Lower leg skin (tissue), 4 donors: ENCODE measurements around the gene ARHGAP15. TPM values are rescaled to one million over a fixed set of nuclear protein-coding genes. Genes with fewer than 3 reads are reported as not detected.

Experiments used
- DNase-seq, 2 donors: peaks; one replicate each; pipeline ENCODE4 v3.0.0-alpha.2; 2019; ENCODE audit warnings: low spot score in 2 of 2
- H3K4me3 ChIP-seq: fragments of 200-600 bp; sonication (generic); 2 replicates; pipeline ENCODE4 v1.5.1; 2017; ENCODE audit warnings: mild to moderate bottlenecking, low read depth; ENCODE audit not compliant: poor library complexity, severe bottlenecking
- CTCF ChIP-seq, 3 donors: fragments of 450-650 bp; IDR thresholded peaks; one replicate each; pipeline ENCODE4 v1.5.1; 2016; ENCODE audit warnings: antibody characterized with exemption in 3 of 3, mild to moderate bottlenecking in 3 of 3, moderate library complexity in 2 of 3
- POLR2A ChIP-seq, 2 donors: fragments of 450-650 bp; IDR thresholded peaks; one replicate each; pipeline ENCODE4 v1.6.1; 2016 to 2017; ENCODE audit warnings: antibody characterized with exemption in 2 of 2, mild to moderate bottlenecking in 1 of 2, moderate library complexity in 1 of 2
- WGBS, 2 donors: methylation state at CpG; one replicate each; pipeline ENCODE4 v1.1.5; 2018; 5-methylcytosine and 5-hydroxymethylcytosine counted together
- intact Hi-C: fragments of 100-400 bp; cut with DNase I; formaldehyde crosslinking; loops from one replicate; pipeline ENCODE4 v1.15.0; 2023; ENCODE audit warnings: low total_unique reads
- total RNA-seq, 4 donors: library from RNA; depleted of rRNA; stranded (reverse); fragments of >200 nt; gene quantifications; one replicate each; pipeline ENCODE4 v1.1.0, GENCODE V29; 2016

Gene ARHGAP15
- total RNA-seq, 4 donors from 2014 or later = 1.1 to 4.6 (median 2.4) TPM

DNA sequence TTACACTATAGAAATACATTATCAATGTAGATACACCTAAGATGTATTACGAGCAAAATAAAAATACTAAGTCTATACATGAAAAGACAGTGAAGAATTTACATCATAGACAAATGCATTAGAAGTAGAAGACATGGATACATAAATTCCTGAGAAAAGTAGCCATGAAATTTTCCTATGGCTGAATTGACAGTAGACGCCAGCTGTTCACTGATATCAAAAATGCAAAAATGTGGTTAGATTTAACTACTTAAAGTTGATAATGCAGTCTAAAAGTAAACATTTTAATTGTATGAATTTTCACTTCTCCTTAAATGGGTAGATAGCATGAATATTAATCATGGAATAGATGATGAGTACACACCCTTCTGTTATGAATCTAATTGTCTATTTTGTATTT lies 350.9 kb downstream of the ARHGAP15 start:
- TF ChIP-seq POLR2A (IDR thresholded peaks at IDR 0.05) (no peak), CTCF (IDR thresholded peaks at IDR 0.05) (no peak)
- 72 to 77% methylated on average over 2 of the region's 2 CpGs for WGBS, 2 donors
- no peak for DNase-seq
- intact Hi-C loops = no loop called here
- H3K4me3 ChIP-seq = no peak overlapping the region

- WGBS, 2 donors = 41 to 43% methylated on average over 2 of the region's 2 CpGs
- DNase-seq = no peak
- intact Hi-C loops = no loop called here
- H3K4me3 ChIP-seq = no peak overlapping the region
- no peak for TF ChIP-seq POLR2A (IDR thresholded peaks at IDR 0.05)
- TF ChIP-seq CTCF (IDR thresholded peaks at IDR 0.05) = no peak
Measured at GRCh38 chr2:143480601-143481236, 351.5 kb downstream of the ARHGAP15 start.

DNA sequence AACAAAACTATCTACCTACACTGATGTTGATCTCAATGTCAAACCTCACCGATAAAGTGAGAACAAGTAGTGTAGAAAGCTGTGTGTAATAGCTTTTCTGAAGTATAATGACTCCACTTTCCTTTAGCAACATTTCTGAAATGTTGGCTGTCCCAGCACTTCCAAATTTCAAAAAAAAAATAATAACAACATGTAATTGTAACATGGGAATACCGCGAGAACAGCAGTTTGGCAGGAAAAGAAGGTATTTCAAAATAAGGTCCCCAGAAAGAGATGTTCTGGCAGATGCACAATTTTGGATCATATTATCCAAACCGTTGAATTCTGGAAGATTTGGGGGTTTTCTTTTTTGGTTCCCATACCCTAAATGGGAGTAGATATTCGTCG lies 352.0 kb downstream of the ARHGAP15 start:
- intact Hi-C loops = no loop called here
- DNase-seq = no peak
- TF ChIP-seq CTCF (IDR thresholded peaks at IDR 0.05) = no peak
- TF ChIP-seq POLR2A (IDR thresholded peaks at IDR 0.05) = no peak
- H3K4me3 ChIP-seq = no peak overlapping the region
- WGBS, 2 donors = 46 to 51% methylated on average over 6 of the region's 6 CpGs

GRCh38 chr2:143481733-143482132 lies 352.5 kb downstream of the ARHGAP15 start:
- H3K4me3 ChIP-seq = no peak overlapping the region
- intact Hi-C loops = no loop called here
- DNase-seq = no peak
- TF ChIP-seq POLR2A (IDR thresholded peaks at IDR 0.05) = no peak
- TF ChIP-seq CTCF (IDR thresholded peaks at IDR 0.05) = no peak

DNA sequence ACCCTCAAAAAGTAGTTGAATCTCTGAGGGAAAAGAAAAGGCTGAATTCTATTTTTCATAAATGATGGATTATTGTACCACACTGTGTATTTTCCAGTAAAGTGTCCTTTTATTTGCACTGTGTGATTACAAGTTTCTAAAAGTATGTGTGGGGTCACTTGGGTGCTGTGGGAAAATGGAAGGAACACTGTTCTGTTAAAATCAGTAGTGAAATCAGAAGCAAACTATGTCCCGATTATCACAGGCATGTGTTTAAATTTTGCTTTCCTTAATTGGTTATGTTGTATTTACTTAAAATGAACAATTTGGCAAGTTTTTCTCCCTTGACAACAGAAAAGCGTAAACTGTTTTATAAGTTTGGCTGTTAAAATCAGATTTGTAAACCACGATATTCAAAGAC lies 353.1 kb downstream of the ARHGAP15 start:
- 50 to 53% methylated on average over 3 of the region's 3 CpGs for whole genome bisulfite sequencing, 2 donors
- no peak overlapping the region for H3K4me3 ChIP-seq
- DNase-seq = no peak
- intact Hi-C loops = no loop called here
- TF ChIP-seq POLR2A (IDR thresholded peaks at IDR 0.05) (no peak), CTCF (IDR thresholded peaks at IDR 0.05) (no peak)

DNA sequence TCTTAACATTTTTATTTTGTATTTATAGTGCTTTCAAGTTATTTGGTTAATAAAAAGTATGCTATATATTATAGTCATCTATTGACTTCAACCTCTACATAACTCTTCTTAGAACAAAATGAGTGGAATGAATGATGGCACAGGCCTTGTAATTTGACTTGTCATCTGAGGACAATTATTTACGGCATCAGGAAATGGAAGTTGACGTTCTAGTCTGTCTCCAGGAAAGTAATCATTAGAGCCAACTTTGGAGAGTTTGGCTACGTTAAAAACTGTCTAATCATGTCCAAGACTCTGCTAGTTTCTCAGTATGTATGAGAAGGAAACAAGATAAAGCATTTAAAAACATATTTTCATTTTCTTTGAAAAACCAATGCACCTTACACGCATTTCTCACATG lies 353.6 kb downstream of the ARHGAP15 start:
- intact Hi-C loops = no loop called here
- TF ChIP-seq CTCF (IDR thresholded peaks at IDR 0.05) (no peak), POLR2A (IDR thresholded peaks at IDR 0.05) (no peak)
- no peak for DNase-seq
- H3K4me3 ChIP-seq = no peak overlapping the region
- 24 to 27% methylated on average over 4 of the region's 4 CpGs for WGBS, 2 donors
